IMR-90 (cell line): ENCODE data around the gene CCNL2. TPM values are rescaled to one million over a fixed set of nuclear protein-coding genes. Genes with fewer than 3 reads are reported as not detected.
A peak's percentile ranks its signal among the peaks of the same experiment; 100 is the strongest.

ENCODE experiments used
- ATAC-seq: fragments of 200-7000 bp; cut with Tn5 transposase; 2 replicates; pipeline ENCODE4 v1.9.1; 2020; ENCODE audit warnings: low read depth, mild to moderate bottlenecking, moderate library complexity
- BruUV-seq: library from RNA; stranded (reverse); fragments of 400-500 nt; replicated peaks from 2 replicates; lab custom pipeline; 2021; lab: Mats Ljungman, UMichigan
- CTCF ChIA-PET: fragments of 300-600 bp; formaldehyde crosslinking; extraction: SDS; loops from one replicate; lab custom pipeline; 2021; ENCODE audit warnings: antibody characterized with exemption; lab: Yijun Ruan, JAX
- POLR2A ChIA-PET: fragments of 300-600 bp; sonication (Branson Sonifier 250); formaldehyde crosslinking; loops from one replicate; lab custom pipeline; 2022; ENCODE audit warnings: antibody characterized with exemption; ENCODE audit not compliant: unreplicated experiment; lab: Charles Lee
- DNase-seq: peaks from one replicate; pipeline ENCODE4 v3.0.0; 2013
- H2AFZ ChIP-seq: replicated peaks from 2 replicates; pipeline ENCODE3; 2013; ENCODE audit warnings: low read length, mild to moderate bottlenecking; ENCODE audit not compliant: poor library complexity
- H2AK5ac ChIP-seq: 2 replicates; pipeline ENCODE4 v1.6.1; 2013; ENCODE audit warnings: low read depth, low read length, inconsistent platforms
- H2AK9ac ChIP-seq: replicated peaks from 2 replicates; pipeline ENCODE3; 2013; ENCODE audit warnings: mild to moderate bottlenecking, low read depth, low read length, moderate library complexity; ENCODE audit not compliant: poor library complexity
- H2BK120ac ChIP-seq: 2 replicates; pipeline ENCODE4 v1.6.1; 2013; ENCODE audit warnings: low read depth, low read length, inconsistent platforms
- H2BK15ac ChIP-seq: 3 replicates; pipeline ENCODE4 v1.6.1; 2013; ENCODE audit warnings: low read depth, low read length, inconsistent platforms
- H2BK20ac ChIP-seq: 2 replicates; pipeline ENCODE4 v1.6.1; 2013; ENCODE audit warnings: low read depth, mild to moderate bottlenecking, inconsistent platforms, low read length, moderate library complexity
- H2BK5ac ChIP-seq: 2 replicates; pipeline ENCODE4 v1.6.1; 2013; ENCODE audit warnings: mild to moderate bottlenecking, low read depth, low read length, inconsistent platforms; ENCODE audit not compliant: poor library complexity, severe bottlenecking
- H3K14ac ChIP-seq: replicated peaks from 2 replicates; pipeline ENCODE4 v1.6.1; 2013; ENCODE audit warnings: low read depth, low read length, inconsistent platforms
- H3K18ac ChIP-seq: 2 replicates; pipeline ENCODE4 v1.6.1; 2013; ENCODE audit warnings: low read depth, low read length, control low read depth
- H3K23ac ChIP-seq: 2 replicates; pipeline ENCODE4 v1.6.1; 2013; ENCODE audit warnings: low read depth, low read length, inconsistent platforms
- H3K27ac ChIP-seq: 2 replicates; pipeline ENCODE4 v1.5.1; 2013; ENCODE audit warnings: mild to moderate bottlenecking, control low read depth, low read length; ENCODE audit not compliant: insufficient read depth
- H3K27me3 ChIP-seq: 2 replicates; pipeline ENCODE4 v1.6.1; 2013; ENCODE audit warnings: low read length; ENCODE audit not compliant: control insufficient read depth, insufficient read depth
- H3K36me3 ChIP-seq: 2 replicates; pipeline ENCODE4 v1.6.1; 2013; ENCODE audit warnings: low read length, mixed read lengths; ENCODE audit not compliant: control insufficient read depth, insufficient read depth
- H3K4ac ChIP-seq: 2 replicates; pipeline ENCODE4 v1.6.1; 2013; ENCODE audit warnings: low read depth, low read length, inconsistent platforms
- H3K4me1 ChIP-seq: 2 replicates; pipeline ENCODE4 v1.6.1; 2013; ENCODE audit warnings: low read length, mixed read lengths; ENCODE audit not compliant: control insufficient read depth, insufficient read depth
- H3K4me2 ChIP-seq: 2 replicates; pipeline ENCODE4 v1.6.1; 2013; ENCODE audit warnings: low read depth, mild to moderate bottlenecking, control low read depth, low read length, moderate library complexity
- H3K4me3 ChIP-seq: 2 replicates; pipeline ENCODE4 v1.5.1; 2013; ENCODE audit warnings: low read depth, mild to moderate bottlenecking, control low read depth, low read length, moderate library complexity; ENCODE audit not compliant: insufficient read depth
- H3K56ac ChIP-seq: 2 replicates; pipeline ENCODE4 v1.6.1; 2013; ENCODE audit warnings: low read length, inconsistent platforms; ENCODE audit not compliant: insufficient read depth; ENCODE audit errors: extremely low read depth
- H3K79me1 ChIP-seq, 2 experiments: 2 replicates each; pipeline ENCODE4 v1.6.1; 2013; ENCODE audit warnings: low read length in 2 of 2, inconsistent platforms in 1 of 2, low read depth in 1 of 2
- H3K9ac ChIP-seq: 2 replicates; pipeline ENCODE4 v1.6.1; 2013; ENCODE audit warnings: low read depth, low read length, control low read depth
- H3K9me1 ChIP-seq: 2 replicates; pipeline ENCODE4 v1.6.1; 2013; ENCODE audit warnings: low read length, inconsistent platforms; ENCODE audit not compliant: insufficient read depth
- H3K9me3 ChIP-seq: 2 replicates; pipeline ENCODE4 v1.6.1; 2013; ENCODE audit warnings: low read length; ENCODE audit not compliant: control insufficient read depth, insufficient read depth
- H4K20me1 ChIP-seq: 2 replicates; pipeline ENCODE4 v1.6.1; 2013; ENCODE audit warnings: low read length, inconsistent platforms; ENCODE audit not compliant: insufficient read depth
- H4K5ac ChIP-seq: 2 replicates; pipeline ENCODE4 v1.6.1; 2013; ENCODE audit warnings: mild to moderate bottlenecking, low read depth, low read length, control low read depth
- H4K8ac ChIP-seq, 2 experiments: 2 replicates each; pipeline ENCODE4 v1.6.1; 2013; ENCODE audit warnings: low read depth in 2 of 2, low read length in 2 of 2, control low read depth in 1 of 2, inconsistent platforms in 1 of 2
- H4K91ac ChIP-seq: 2 replicates; pipeline ENCODE4 v1.6.1; 2013; ENCODE audit warnings: low read depth, low read length, inconsistent platforms; ENCODE audit not compliant: insufficient read depth
- BHLHE40 ChIP-seq: fragments of 150-350 bp; IDR thresholded peaks from 2 replicates; pipeline ENCODE4 v1.6.1; 2016; ENCODE audit warnings: mild to moderate bottlenecking, low read depth, low read length
- CEBPB ChIP-seq: IDR thresholded peaks from 2 replicates; pipeline ENCODE4 v1.6.1; 2012; ENCODE audit warnings: low read depth, low read length, improper control_type of control experiment
- CHD1 ChIP-seq: IDR thresholded peaks from 2 replicates; pipeline ENCODE4 v1.6.1; 2012; ENCODE audit warnings: low read depth, low read length, improper control_type of control experiment
- CTCF ChIP-seq: conservative IDR thresholded peaks from 2 replicates; pipeline ENCODE4 v1.5.1; 2012; ENCODE audit warnings: mild to moderate bottlenecking, low read depth, low read length, improper control_type of control experiment
- FOS ChIP-seq: fragments of 150-350 bp; IDR thresholded peaks from 2 replicates; pipeline ENCODE4 v1.6.1; 2016; ENCODE audit warnings: low read depth, low read length
- MAFK ChIP-seq: IDR thresholded peaks from 2 replicates; pipeline ENCODE4 v1.6.1; 2012; ENCODE audit warnings: low read depth, low read length, improper control_type of control experiment
- MAZ ChIP-seq: IDR thresholded peaks from 2 replicates; pipeline ENCODE4 v1.6.1; 2012; ENCODE audit warnings: low read depth, mild to moderate bottlenecking, low read length, improper control_type of control experiment, moderate library complexity, borderline replicate concordance
- MXI1 ChIP-seq: IDR thresholded peaks from 2 replicates; pipeline ENCODE4 v1.6.1; 2012; ENCODE audit warnings: low read depth, mild to moderate bottlenecking, low read length, moderate library complexity, borderline replicate concordance
- NFE2L2 ChIP-seq: fragments of 150-350 bp; IDR thresholded peaks from 2 replicates; pipeline ENCODE4 v1.6.1; 2016; ENCODE audit warnings: low read depth, mild to moderate bottlenecking, low read length
- POLR2A ChIP-seq: IDR thresholded peaks from 2 replicates; pipeline ENCODE4 v1.6.1; 2012; ENCODE audit warnings: mild to moderate bottlenecking, low read depth, low read length
- RAD21 ChIP-seq: IDR thresholded peaks from 2 replicates; pipeline ENCODE4 v1.6.1; 2012; ENCODE audit warnings: low read length, improper control_type of control experiment
- RCOR1 ChIP-seq: IDR thresholded peaks from 2 replicates; pipeline ENCODE4 v1.6.1; 2012; ENCODE audit warnings: mild to moderate bottlenecking, low read length, improper control_type of control experiment; ENCODE audit not compliant: insufficient replicate concordance
- RFX5 ChIP-seq: IDR thresholded peaks from 2 replicates; pipeline ENCODE4 v1.8.0; 2012; ENCODE audit warnings: low read depth, mild to moderate bottlenecking, low read length, moderate library complexity
- SMC3 ChIP-seq: fragments of 150-350 bp; IDR thresholded peaks from 2 replicates; pipeline ENCODE4 v1.6.1; 2016; ENCODE audit warnings: low read depth, mild to moderate bottlenecking, antibody characterized with exemption, low read length, moderate library complexity
- USF2 ChIP-seq: fragments of 150-350 bp; IDR thresholded peaks from 2 replicates; pipeline ENCODE4 v1.6.1; 2017; ENCODE audit warnings: mild to moderate bottlenecking, antibody characterized with exemption, low read length, low read depth
- WGBS, 2 experiments: methylation state at CpG; one replicate each; pipeline versions ENCODE4 v1.1.5 to v1.1.7; 2013; ENCODE audit warnings: missing lambda C conversion rate in 2 of 2; ENCODE audit not compliant: insufficient read length in 1 of 2; ENCODE audit errors: extremely low coverage in 2 of 2; 5-methylcytosine and 5-hydroxymethylcytosine counted together
- dilution Hi-C: fragments of 300-500 bp; cut with HindIII; formaldehyde crosslinking; loops from one replicate; pipeline ENCODE4 v1.14.3; 2018; ENCODE audit warnings: low sequenced_read_pairs; ENCODE audit not compliant: unreplicated experiment
- in situ Hi-C: fragments of 300-500 bp; cut with MboI; formaldehyde crosslinking; loops from 3 replicates; pipeline ENCODE4 v1.14.3; 2019; ENCODE audit warnings: low sequenced_read_pairs, inconsistent platforms, mixed read lengths
- intact Hi-C: fragments of 100-400 bp; cut with micrococcal nuclease; formaldehyde crosslinking; loops from 2 replicates; pipeline ENCODE4 v1.10.0; 2022
- polyA plus RNA-seq, 3 experiments: library from polyadenylated mRNA; depleted of rRNA; stranded (reverse); fragments of >200 nt; gene quantifications; 2 replicates each; pipeline ENCODE4 v1.2.3, GENCODE V29; 2012; ENCODE audit warnings: low replicate concordance in 1 of 3
- total RNA-seq: library from RNA; depleted of rRNA; stranded (reverse); fragments of >200 nt; gene quantifications from 2 replicates; pipeline ENCODE4 v1.2.3, GENCODE V29; 2012

CCNL2 gene
- total and polyA plus RNA-seq, 2 of the 4 experiments (the other 2 are of a cell fraction), result 53.9 to 239 TPM

GRCh38 chr1:1374929-1375662 lies 24.0 kb downstream of the CCNL2 start, which contains the start of gene AURKAIP1:
Gene AURKAIP1, minus strand, starts transcription at chr1:1375207. Its CDS starts 451 bp downstream, at chr1:1374756.
- H4K20me1 ChIP-seq, result peaks cover 11% of the 10 kb centered on the region; the same call in 1 of the 2 replicates
- no TSS peak for BruUV-seq
- H3K4me2 ChIP-seq, result peak within 1 kb of the TSS; percentile 96
- peak within 1 kb of the TSS; percentile 59 for H3K4me3 ChIP-seq
- H3K4me1 ChIP-seq, result peaks cover 12% of the 10 kb centered on the region
- H3K4ac ChIP-seq, result peak within 1 kb of the TSS; percentile 56
- H4K5ac ChIP-seq, result peak within 1 kb of the TSS; percentile 86
- peak; percentile 100 for DNase-seq
- peak within 1 kb of the TSS; percentile 97 for H2AK9ac ChIP-seq
- H2BK20ac ChIP-seq, result no peak within 1 kb of the TSS
- WGBS, 2 experiments, result 1% methylated on average over 63 of the region's 85 CpGs; no CpG with 5 or more reads in 1 of the 2 experiments
- 0 out of 2 replicates have a peak within 1 kb of the TSS, but pooled peaks have one; percentile 8 for H2BK120ac ChIP-seq
- H4K91ac ChIP-seq, result peak within 1 kb of the TSS; percentile 53
- no peaks in the 10 kb centered on the region for H3K27me3 ChIP-seq
- H3K9ac ChIP-seq, result peak within 1 kb of the TSS; percentile 52
- no peak within 1 kb of the TSS for H3K18ac ChIP-seq
- 0 out of 2 replicates have a peak, but pooled peaks cover 5% of the 10 kb centered on the region for H3K9me1 ChIP-seq
- H3K14ac ChIP-seq, result peak within 1 kb of the TSS; percentile 71; the same call in 1 of the 2 replicates
- dilution Hi-C loops, result no loop called here
- peak within 1 kb of the TSS; percentile 59 for H3K27ac ChIP-seq
- H2BK15ac ChIP-seq, result no peak within 1 kb of the TSS
- in situ Hi-C loops, result no loop called here
- POLR2A ChIA-PET, result interaction anchor here (0.7 to 1.0 kb wide), 5 partner anchors 16 to 63 kb away, joined by 3 to 4 read pairs (median 3); no protein-coding TSS in a partner anchor
- CTCF ChIA-PET, result interaction anchor here (0.5 to 1.0 kb wide), 3 partner anchors 24 to 283 kb away, joined by 3 to 4 read pairs (median 4); partner anchors contain the start of gene CCNL2
- 0 out of 2 replicates have a peak within 1 kb of the TSS, but pooled peaks have one; percentile 59 for H3K23ac ChIP-seq
- peak; percentile 95 for ATAC-seq
- peak within 1 kb of the TSS; percentile 96 for H2AK5ac ChIP-seq
- H3K9me3 ChIP-seq, result no peaks in the 10 kb centered on the region
- intact Hi-C loops, result loop anchor here (1.0 kb wide), 1 partner anchor 26 kb away; the partner anchor contains the start of gene DVL1
- H3K36me3 ChIP-seq, result peaks cover 8% of the 10 kb centered on the region
- H4K8ac ChIP-seq, result peak within 1 kb of the TSS; percentile 76 to 97
- peak within 1 kb of the TSS; percentile 93 for H2AFZ ChIP-seq
- peak within 1 kb of the TSS; percentile 59 for H2BK5ac ChIP-seq
- H3K79me1 ChIP-seq, result peaks cover 3 to 50% of the 10 kb centered on the region in 2 experiments; a peak in 3 of 4 replicates
- H3K56ac ChIP-seq, result peak within 1 kb of the TSS; percentile 16; the same call in 1 of the 2 replicates
- TF ChIP-seq FOS, result no peak
- TF ChIP-seq BHLHE40, result no peak
- peak; percentile 59 for TF ChIP-seq CTCF
- no peak for TF ChIP-seq CEBPB
- TF ChIP-seq RAD21, result no peak
- TF ChIP-seq CHD1, result peak; percentile 99
- TF ChIP-seq NFE2L2, result 0 out of 2 replicates have a peak, but pooled peaks have one; percentile 1
- TF ChIP-seq POLR2A, result peak; percentile 78; the same call in 1 of the 2 replicates
- TF ChIP-seq MAZ, result peak; percentile 97
- no peak for TF ChIP-seq USF2
- TF ChIP-seq MXI1, result peak; percentile 48; the same call in 1 of the 2 replicates
- TF ChIP-seq MAFK, result no peak
- TF ChIP-seq SMC3, result peak; percentile 26; the same call in 1 of the 2 replicates
- TF ChIP-seq RCOR1, result no peak
- no peak for TF ChIP-seq RFX5
